Activated CD4-positive, alpha-beta T cell treated with anti-CD3 and anti-CD28 coated beads, Interleukin-2, amount 10 ng/mL, durations not matched to agents 24 days and 14 days (primary cell): ENCODE measurements around the gene PDCD4. TPM values are rescaled to one million over a fixed set of nuclear protein-coding genes. Genes with fewer than 3 reads are reported as not detected.
A peak's percentile ranks its signal among the peaks of the same experiment; 100 is the strongest.
"Not testable (repeated sequence)": the region's sequence is repeated elsewhere in the genome, so short reads cannot be mapped to it uniquely, and the experiment has no call there.

Source experiments
- DNase-seq: peaks from one replicate; pipeline ENCODE4 v3.0.0; 2022
- H3K27ac Mint-ChIP-seq: one replicate; pipeline ENCODE4 v1.8.0; 2022; ENCODE audit warnings: mild to moderate bottlenecking, mixed read lengths
- H3K27me3 Mint-ChIP-seq: one replicate; pipeline ENCODE4 v1.8.0; 2022; ENCODE audit warnings: mixed read lengths
- H3K36me3 Mint-ChIP-seq: one replicate; pipeline ENCODE4 v1.8.0; 2022; ENCODE audit warnings: low read depth, mild to moderate bottlenecking, mixed read lengths
- H3K4me1 Mint-ChIP-seq: one replicate; pipeline ENCODE4 v1.8.0; 2021; ENCODE audit warnings: mixed read lengths
- H3K4me3 Mint-ChIP-seq: one replicate; pipeline ENCODE4 v1.8.0; 2022; ENCODE audit warnings: mild to moderate bottlenecking, moderate library complexity, mixed read lengths
- H3K9me3 Mint-ChIP-seq: one replicate; pipeline ENCODE4 v1.8.0; 2021; ENCODE audit warnings: mixed read lengths
- intact Hi-C: fragments of 100-400 bp; cut with micrococcal nuclease; formaldehyde crosslinking; loops from one replicate; pipeline ENCODE4 v1.15.1; 2023
- total RNA-seq: library from RNA; stranded (reverse); gene quantifications from 2 replicates; pipeline ENCODE4 v1.2.3, GENCODE V29; 2022

Gene PDCD4
- total RNA-seq, 1 donor from 2014 or later: 45.2 TPM

DNA sequence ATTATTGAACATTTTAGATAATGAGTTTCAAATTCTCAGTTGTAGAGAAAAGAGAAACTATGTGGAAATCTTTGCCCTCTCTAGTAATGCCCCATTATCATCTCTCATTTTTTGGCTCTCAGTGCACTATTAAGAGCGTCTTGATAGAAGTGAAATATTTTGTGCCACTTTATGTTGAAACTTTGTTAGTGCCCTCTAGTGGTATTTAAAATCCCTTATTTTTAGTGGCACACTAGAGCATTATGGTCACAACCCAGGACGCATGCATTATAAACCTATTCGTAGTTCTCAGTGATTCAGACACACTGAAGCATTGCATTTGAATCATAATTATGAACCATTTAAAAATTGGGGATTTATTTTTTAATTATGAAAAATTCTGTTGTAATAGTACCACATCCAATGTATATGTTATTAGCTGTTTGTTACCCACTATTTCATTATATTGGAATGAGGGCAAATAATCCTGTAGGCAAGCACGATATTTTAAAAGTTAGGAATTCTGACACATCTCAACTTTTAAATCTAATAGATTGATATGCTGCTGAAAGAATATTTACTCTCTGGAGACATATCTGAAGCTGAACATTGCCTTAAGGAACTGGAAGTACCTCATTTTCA, 21.9 kb downstream of the PDCD4 start:
- H3K4me1 Mint-ChIP-seq: peaks cover 9% of the 10 kb centered on the region
- no peak overlapping the region for H3K4me3 Mint-ChIP-seq
- DNase-seq: peak; percentile 61
- intact Hi-C loops: loop anchor here (1.0 to 5.0 kb wide), 4 partner anchors 90 to 586 kb away; no protein-coding TSS in a partner anchor
- no peaks in the 10 kb centered on the region for H3K27me3 Mint-ChIP-seq
- H3K9me3 Mint-ChIP-seq: no peaks in the 10 kb centered on the region
- H3K36me3 Mint-ChIP-seq: peaks cover 47% of the 10 kb centered on the region
- H3K27ac Mint-ChIP-seq: no peak overlapping the region

- no peak overlapping the region for H3K4me3 Mint-ChIP-seq
Observed at GRCh38 chr10:110897184-110897583, 25.5 kb downstream of the PDCD4 start.

GRCh38 chr10:110898391-110898790, 26.7 kb downstream of the PDCD4 start:
- H3K36me3 Mint-ChIP-seq: peaks cover 54% of the 10 kb centered on the region
- peaks cover 25% of the 10 kb centered on the region for H3K4me1 Mint-ChIP-seq
- no peak overlapping the region for H3K27ac Mint-ChIP-seq
- no peaks in the 10 kb centered on the region for H3K9me3 Mint-ChIP-seq
- no peaks in the 10 kb centered on the region for H3K27me3 Mint-ChIP-seq
- intact Hi-C loops: no loop called here
- H3K4me3 Mint-ChIP-seq: no peak overlapping the region
- DNase-seq: no peak

More at GRCh38 chr10:110897184-110897583, 25.5 kb downstream of the PDCD4 start:
- Mint-ChIP-seq H3K27me3 (no peaks in the 10 kb centered on the region), H3K9me3 (no peaks in the 10 kb centered on the region), H3K36me3 (peaks cover 48% of the 10 kb centered on the region), H3K27ac (no peak overlapping the region), H3K4me1 (peaks cover 13% of the 10 kb centered on the region)
- intact Hi-C loops: no loop called here
- no peak for DNase-seq

GRCh38 chr10:110900983-110901382, 29.3 kb downstream of the PDCD4 start:
- H3K27ac Mint-ChIP-seq: no peak overlapping the region
- H3K27me3 Mint-ChIP-seq: no peaks in the 10 kb centered on the region
- H3K4me3 Mint-ChIP-seq: no peak overlapping the region
- H3K36me3 Mint-ChIP-seq: peaks cover 46% of the 10 kb centered on the region
- no peaks in the 10 kb centered on the region for H3K9me3 Mint-ChIP-seq
- DNase-seq: no peak
- intact Hi-C loops: no loop called here
- peaks cover 23% of the 10 kb centered on the region for H3K4me1 Mint-ChIP-seq

- Mint-ChIP-seq H3K36me3 (peaks cover 40% of the 10 kb centered on the region), H3K9me3 (no peaks in the 10 kb centered on the region), H3K27me3 (no peaks in the 10 kb centered on the region), H3K4me1 (peaks cover 20% of the 10 kb centered on the region), H3K27ac (peak overlapping the region; percentile 23), H3K4me3 (no peak overlapping the region)
- no peak for DNase-seq
- intact Hi-C loops: no loop called here
Observed at GRCh38 chr10:110901954-110902819, 30.5 kb downstream of the PDCD4 start.

- Mint-ChIP-seq H3K9me3 (no peaks in the 10 kb centered on the region), H3K27ac (peak overlapping the region; percentile 25), H3K4me1 (peaks cover 22% of the 10 kb centered on the region), H3K27me3 (no peaks in the 10 kb centered on the region), H3K4me3 (no peak overlapping the region), H3K36me3 (peaks cover 36% of the 10 kb centered on the region)
- intact Hi-C loops: loop anchor here (1.0 kb wide), 1 partner anchor 15 kb away; no protein-coding TSS in a partner anchor
- no peak for DNase-seq
Observed at GRCh38 chr10:110903280-110904278, 31.9 kb downstream of the PDCD4 start.

DNA sequence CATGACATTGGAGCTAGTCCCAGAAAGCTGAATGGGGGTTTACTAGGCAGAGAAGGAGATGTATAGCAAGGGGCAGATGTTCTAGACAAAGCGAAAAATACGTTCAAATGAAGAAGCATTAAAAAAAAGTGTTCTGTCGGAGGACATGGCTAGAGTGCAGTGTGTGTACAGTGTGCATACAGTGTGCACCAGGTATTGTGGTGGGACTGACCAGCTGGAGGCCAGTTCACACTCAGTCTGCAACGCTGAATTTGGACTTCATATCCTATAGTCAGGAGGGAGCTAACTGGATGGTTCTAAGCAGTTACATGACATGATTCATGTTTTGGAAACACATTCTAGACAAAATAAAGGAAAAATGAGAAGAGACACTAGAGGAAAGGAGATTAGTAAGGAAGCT, 38.4 kb downstream of the PDCD4 start:
- peaks cover 2% of the 10 kb centered on the region for H3K4me1 Mint-ChIP-seq
- H3K36me3 Mint-ChIP-seq: peaks cover 12% of the 10 kb centered on the region
- intact Hi-C loops: no loop called here
- no peaks in the 10 kb centered on the region for H3K9me3 Mint-ChIP-seq
- DNase-seq: no peak
- no peak overlapping the region for H3K4me3 Mint-ChIP-seq
- no peak overlapping the region for H3K27ac Mint-ChIP-seq
- H3K27me3 Mint-ChIP-seq: no peaks in the 10 kb centered on the region

- H3K27ac Mint-ChIP-seq: no peak overlapping the region
- H3K9me3 Mint-ChIP-seq: no peaks in the 10 kb centered on the region
- H3K36me3 Mint-ChIP-seq: peaks cover 14% of the 10 kb centered on the region
- intact Hi-C loops: no loop called here
- DNase-seq: no peak
- H3K4me1 Mint-ChIP-seq: peaks cover 8% of the 10 kb centered on the region
- no peaks in the 10 kb centered on the region for H3K27me3 Mint-ChIP-seq
- H3K4me3 Mint-ChIP-seq: no peak overlapping the region
Observed at GRCh38 chr10:110912374-110912773, 40.6 kb downstream of the PDCD4 start.

DNA sequence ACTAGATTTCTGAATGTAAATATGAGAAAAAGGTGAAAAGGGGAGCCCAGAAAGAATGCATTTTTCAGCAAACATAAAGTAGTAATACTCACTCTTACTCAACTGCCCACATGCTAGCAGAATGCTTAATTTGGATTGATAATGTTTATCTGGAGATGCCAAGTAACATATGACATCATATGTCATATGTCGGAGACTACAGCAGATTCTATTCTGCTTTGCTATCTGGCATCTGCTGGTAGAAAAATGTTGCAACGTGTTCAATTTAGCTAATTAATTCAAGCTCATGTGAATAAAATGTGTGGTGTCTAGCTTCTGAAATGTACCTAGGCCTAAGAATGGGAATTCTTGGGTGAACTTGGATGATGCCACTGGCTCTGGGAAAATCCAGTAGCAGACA, 42.7 kb downstream of the PDCD4 start:
- peaks cover 8% of the 10 kb centered on the region for H3K36me3 Mint-ChIP-seq
- no peak for DNase-seq
- peaks cover 16% of the 10 kb centered on the region for H3K4me1 Mint-ChIP-seq
- no peak overlapping the region for H3K4me3 Mint-ChIP-seq
- intact Hi-C loops: no loop called here
- H3K9me3 Mint-ChIP-seq: no peaks in the 10 kb centered on the region
- no peaks in the 10 kb centered on the region for H3K27me3 Mint-ChIP-seq
- H3K27ac Mint-ChIP-seq: no peak overlapping the region

- no peak overlapping the region for H3K27ac Mint-ChIP-seq
- H3K27me3 Mint-ChIP-seq: no peaks in the 10 kb centered on the region
- no peak overlapping the region for H3K4me3 Mint-ChIP-seq
- no peaks in the 10 kb centered on the region for H3K9me3 Mint-ChIP-seq
- H3K36me3 Mint-ChIP-seq: peaks cover 8% of the 10 kb centered on the region
- intact Hi-C loops: no loop called here
- peaks cover 16% of the 10 kb centered on the region for H3K4me1 Mint-ChIP-seq
- DNase-seq: no peak
Observed at GRCh38 chr10:110915035-110915434, 43.3 kb downstream of the PDCD4 start.

DNA sequence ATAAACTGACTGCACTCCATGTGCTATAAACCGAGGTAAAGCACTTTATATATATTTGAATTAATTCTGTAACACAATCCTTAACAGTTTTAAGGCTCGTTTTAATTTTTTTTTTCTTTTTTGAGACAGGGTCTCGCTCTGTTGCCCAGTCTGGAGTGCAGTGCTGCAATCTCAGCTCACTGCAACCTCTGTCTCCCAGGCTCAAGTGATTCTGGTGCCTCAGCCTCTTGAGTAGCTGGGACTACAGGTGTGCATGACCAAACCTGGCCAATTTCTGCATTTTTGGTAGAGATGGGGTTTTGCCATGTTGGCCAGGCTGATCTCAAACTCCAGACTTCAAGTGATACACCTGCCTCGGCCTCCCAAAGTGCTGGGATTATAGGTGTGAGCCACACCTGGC, 43.9 kb downstream of the PDCD4 start:
- H3K27me3 Mint-ChIP-seq, H3K4me3 Mint-ChIP-seq, H3K27ac Mint-ChIP-seq, intact Hi-C loops, DNase-seq, H3K36me3 Mint-ChIP-seq, H3K9me3 Mint-ChIP-seq: not testable (repeated sequence)
- peaks cover 20% of the 10 kb centered on the region for H3K4me1 Mint-ChIP-seq

GRCh38 chr10:110916554-110917346, 45.0 kb downstream of the PDCD4 start:
- Mint-ChIP-seq H3K36me3 (peaks cover 2% of the 10 kb centered on the region), H3K9me3 (no peaks in the 10 kb centered on the region), H3K27me3 (no peaks in the 10 kb centered on the region), H3K4me3 (no peak overlapping the region), H3K27ac (no peak overlapping the region), H3K4me1 (peaks cover 25% of the 10 kb centered on the region)
- intact Hi-C loops: no loop called here
- no peak for DNase-seq

GRCh38 chr10:110918269-110918642, 46.5 kb downstream of the PDCD4 start:
- H3K27me3 Mint-ChIP-seq: no peaks in the 10 kb centered on the region
- H3K4me3 Mint-ChIP-seq: peak overlapping the region; percentile 91
- H3K36me3 Mint-ChIP-seq: peaks cover 2% of the 10 kb centered on the region
- H3K9me3 Mint-ChIP-seq: no peaks in the 10 kb centered on the region
- intact Hi-C loops: loop anchor here (1.0 to 2.0 kb wide), 3 partner anchors 15 to 614 kb away; partner anchors contain the start of gene SMNDC1
- peak overlapping the region; percentile 99 for H3K27ac Mint-ChIP-seq
- peaks cover 31% of the 10 kb centered on the region for H3K4me1 Mint-ChIP-seq
- DNase-seq: peak; percentile 97
